ENCODE results near the gene SLC29A1. TPM values are rescaled to one million over a fixed set of nuclear protein-coding genes. Genes with fewer than 3 reads are reported as not detected.
A peak's percentile ranks its signal among the peaks of the same experiment; 100 is the strongest.

The SLC29A1 gene
- total and polyA plus RNA-seq, 9 of the 15 experiments (the other 6 are each of a cell fraction or from before 2014, with no cell fraction given) = 18.9 to 170 (median 57.7) TPM

DNA sequence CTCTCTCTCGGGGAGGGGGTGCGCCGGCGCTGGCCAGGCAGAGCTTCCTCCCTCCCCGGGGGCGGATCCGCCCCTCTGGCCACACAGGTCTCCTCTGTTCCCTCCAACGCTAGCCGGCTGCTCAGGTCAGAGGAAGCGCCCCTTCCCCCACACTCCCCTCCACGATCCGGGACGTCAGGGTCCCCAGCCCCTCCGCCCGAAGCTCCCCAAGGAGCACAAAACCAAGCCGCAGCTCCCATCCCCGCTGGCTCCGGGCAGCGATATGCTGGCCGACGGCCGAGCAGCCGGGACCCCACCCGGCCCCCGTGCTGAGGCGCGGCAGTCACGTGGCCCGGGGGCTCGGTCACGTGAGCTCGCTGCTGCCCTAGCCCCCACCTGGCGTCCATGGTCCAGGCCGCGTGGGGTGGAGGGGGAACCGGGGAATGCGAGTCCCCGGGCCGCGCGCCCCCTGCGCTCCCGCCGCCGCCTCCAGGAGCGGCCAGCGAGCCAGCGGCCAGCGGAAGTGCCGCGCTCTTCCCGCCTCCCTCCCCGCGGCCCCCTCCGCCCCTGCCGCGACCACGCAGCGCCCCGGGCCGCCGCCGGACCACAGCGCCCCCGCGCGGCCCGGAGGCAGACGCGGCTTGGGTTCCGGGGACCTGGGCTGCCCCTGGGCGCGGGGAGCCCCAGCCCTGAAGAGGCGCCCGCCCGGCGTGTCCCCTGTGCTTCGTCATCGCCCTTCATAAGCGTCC is 33.8 kb downstream of the SLC29A1 start, which contains the start of gene SLC35B2 (continued):
- TF ChIP-seq, protein P1, sequence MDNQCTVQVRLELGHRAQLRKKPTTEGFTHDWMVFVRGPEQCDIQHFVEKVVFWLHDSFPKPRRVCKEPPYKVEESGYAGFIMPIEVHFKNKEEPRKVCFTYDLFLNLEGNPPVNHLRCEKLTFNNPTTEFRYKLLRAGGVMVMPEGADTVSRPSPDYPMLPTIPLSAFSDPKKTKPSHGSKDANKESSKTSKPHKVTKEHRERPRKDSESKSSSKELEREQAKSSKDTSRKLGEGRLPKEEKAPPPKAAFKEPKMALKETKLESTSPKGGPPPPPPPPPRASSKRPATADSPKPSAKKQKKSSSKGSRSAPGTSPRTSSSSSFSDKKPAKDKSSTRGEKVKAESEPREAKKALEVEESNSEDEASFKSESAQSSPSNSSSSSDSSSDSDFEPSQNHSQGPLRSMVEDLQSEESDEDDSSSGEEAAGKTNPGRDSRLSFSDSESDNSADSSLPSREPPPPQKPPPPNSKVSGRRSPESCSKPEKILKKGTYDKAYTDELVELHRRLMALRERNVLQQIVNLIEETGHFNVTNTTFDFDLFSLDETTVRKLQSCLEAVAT (IDR thresholded peaks at IDR 0.05) = 0 out of 4 replicates have a peak, but pooled peaks of 1 of the 2 experiments have one; percentile 34
- TF ChIP-seq SPI1 (IDR thresholded peaks at IDR 0.05; ENCODE audit: borderline replicate concordance, low read depth, low read length) (peak; percentile 66), KLF16 (IDR thresholded peaks at IDR 0.05) (no peak), NFE2 (IDR thresholded peaks at IDR 0.05; ENCODE audit: low read depth) (peak; percentile 90), ESRRB (CRISPR knock-in tag; IDR thresholded peaks at IDR 0.05; ENCODE audit: borderline replicate concordance) (no peak), MECOM (CRISPR knock-in tag; IDR thresholded peaks at IDR 0.05) (no peak), FOXA3 (CRISPR knock-in tag; conservative IDR thresholded peaks at IDR 0.05 in 1 of 2, IDR thresholded peaks at IDR 0.05 in 1 of 2) (0 out of 4 replicates have a peak, but pooled peaks of 1 of the 2 experiments have one; percentile 47), MCM5 (IDR thresholded peaks at IDR 0.05; ENCODE audit: low read depth) (no peak), MEF2A (IDR thresholded peaks at IDR 0.05; ENCODE audit: control insufficient read depth, low read depth, low read length) (no peak), DACH1 (IDR thresholded peaks at IDR 0.05; ENCODE audit: partially characterized antibody) (peak; percentile 10), GATA2 (CRISPR knock-in tag; IDR thresholded peaks at IDR 0.05) (no peak), ZSCAN32 (CRISPR knock-in tag; IDR thresholded peaks at IDR 0.05) (no peak; the same call in 1 of the 2 replicates), PCBP1 (IDR thresholded peaks at IDR 0.05; ENCODE audit: low read depth, low read length, poor library complexity, severe bottlenecking) (peak; percentile 75), ZKSCAN3 (CRISPR knock-in tag; IDR thresholded peaks at IDR 0.05) (no peak), MYNN (IDR thresholded peaks at IDR 0.05) (0 out of 2 replicates have a peak, but pooled peaks have one; percentile 12), MYNN (CRISPR knock-in tag; IDR thresholded peaks at IDR 0.05) (no peak)
- TF ChIP-seq, protein P2, sequence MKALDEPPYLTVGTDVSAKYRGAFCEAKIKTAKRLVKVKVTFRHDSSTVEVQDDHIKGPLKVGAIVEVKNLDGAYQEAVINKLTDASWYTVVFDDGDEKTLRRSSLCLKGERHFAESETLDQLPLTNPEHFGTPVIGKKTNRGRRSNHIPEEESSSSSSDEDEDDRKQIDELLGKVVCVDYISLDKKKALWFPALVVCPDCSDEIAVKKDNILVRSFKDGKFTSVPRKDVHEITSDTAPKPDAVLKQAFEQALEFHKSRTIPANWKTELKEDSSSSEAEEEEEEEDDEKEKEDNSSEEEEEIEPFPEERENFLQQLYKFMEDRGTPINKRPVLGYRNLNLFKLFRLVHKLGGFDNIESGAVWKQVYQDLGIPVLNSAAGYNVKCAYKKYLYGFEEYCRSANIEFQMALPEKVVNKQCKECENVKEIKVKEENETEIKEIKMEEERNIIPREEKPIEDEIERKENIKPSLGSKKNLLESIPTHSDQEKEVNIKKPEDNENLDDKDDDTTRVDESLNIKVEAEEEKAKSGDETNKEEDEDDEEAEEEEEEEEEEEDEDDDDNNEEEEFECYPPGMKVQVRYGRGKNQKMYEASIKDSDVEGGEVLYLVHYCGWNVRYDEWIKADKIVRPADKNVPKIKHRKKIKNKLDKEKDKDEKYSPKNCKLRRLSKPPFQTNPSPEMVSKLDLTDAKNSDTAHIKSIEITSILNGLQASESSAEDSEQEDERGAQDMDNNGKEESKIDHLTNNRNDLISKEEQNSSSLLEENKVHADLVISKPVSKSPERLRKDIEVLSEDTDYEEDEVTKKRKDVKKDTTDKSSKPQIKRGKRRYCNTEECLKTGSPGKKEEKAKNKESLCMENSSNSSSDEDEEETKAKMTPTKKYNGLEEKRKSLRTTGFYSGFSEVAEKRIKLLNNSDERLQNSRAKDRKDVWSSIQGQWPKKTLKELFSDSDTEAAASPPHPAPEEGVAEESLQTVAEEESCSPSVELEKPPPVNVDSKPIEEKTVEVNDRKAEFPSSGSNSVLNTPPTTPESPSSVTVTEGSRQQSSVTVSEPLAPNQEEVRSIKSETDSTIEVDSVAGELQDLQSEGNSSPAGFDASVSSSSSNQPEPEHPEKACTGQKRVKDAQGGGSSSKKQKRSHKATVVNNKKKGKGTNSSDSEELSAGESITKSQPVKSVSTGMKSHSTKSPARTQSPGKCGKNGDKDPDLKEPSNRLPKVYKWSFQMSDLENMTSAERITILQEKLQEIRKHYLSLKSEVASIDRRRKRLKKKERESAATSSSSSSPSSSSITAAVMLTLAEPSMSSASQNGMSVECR (CRISPR knock-in tag; IDR thresholded peaks at IDR 0.05) = peak; percentile 97
- TF ChIP-seq, protein P3, sequence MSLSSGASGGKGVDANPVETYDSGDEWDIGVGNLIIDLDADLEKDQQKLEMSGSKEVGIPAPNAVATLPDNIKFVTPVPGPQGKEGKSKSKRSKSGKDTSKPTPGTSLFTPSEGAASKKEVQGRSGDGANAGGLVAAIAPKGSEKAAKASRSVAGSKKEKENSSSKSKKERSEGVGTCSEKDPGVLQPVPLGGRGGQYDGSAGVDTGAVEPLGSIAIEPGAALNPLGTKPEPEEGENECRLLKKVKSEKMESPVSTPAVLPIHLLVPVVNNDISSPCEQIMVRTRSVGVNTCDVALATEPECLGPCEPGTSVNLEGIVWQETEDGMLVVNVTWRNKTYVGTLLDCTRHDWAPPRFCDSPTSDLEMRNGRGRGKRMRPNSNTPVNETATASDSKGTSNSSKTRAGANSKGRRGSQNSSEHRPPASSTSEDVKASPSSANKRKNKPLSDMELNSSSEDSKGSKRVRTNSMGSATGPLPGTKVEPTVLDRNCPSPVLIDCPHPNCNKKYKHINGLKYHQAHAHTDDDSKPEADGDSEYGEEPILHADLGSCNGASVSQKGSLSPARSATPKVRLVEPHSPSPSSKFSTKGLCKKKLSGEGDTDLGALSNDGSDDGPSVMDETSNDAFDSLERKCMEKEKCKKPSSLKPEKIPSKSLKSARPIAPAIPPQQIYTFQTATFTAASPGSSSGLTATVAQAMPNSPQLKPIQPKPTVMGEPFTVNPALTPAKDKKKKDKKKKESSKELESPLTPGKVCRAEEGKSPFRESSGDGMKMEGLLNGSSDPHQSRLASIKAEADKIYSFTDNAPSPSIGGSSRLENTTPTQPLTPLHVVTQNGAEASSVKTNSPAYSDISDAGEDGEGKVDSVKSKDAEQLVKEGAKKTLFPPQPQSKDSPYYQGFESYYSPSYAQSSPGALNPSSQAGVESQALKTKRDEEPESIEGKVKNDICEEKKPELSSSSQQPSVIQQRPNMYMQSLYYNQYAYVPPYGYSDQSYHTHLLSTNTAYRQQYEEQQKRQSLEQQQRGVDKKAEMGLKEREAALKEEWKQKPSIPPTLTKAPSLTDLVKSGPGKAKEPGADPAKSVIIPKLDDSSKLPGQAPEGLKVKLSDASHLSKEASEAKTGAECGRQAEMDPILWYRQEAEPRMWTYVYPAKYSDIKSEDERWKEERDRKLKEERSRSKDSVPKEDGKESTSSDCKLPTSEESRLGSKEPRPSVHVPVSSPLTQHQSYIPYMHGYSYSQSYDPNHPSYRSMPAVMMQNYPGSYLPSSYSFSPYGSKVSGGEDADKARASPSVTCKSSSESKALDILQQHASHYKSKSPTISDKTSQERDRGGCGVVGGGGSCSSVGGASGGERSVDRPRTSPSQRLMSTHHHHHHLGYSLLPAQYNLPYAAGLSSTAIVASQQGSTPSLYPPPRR (CRISPR knock-in tag; IDR thresholded peaks at IDR 0.05; ENCODE audit: borderline replicate concordance) = no peak
